IMR-90 (cell line): ENCODE data around the gene SLC9A9. TPM values are rescaled to one million over a fixed set of nuclear protein-coding genes. Genes with fewer than 3 reads are reported as not detected.

ENCODE experiments used
- ATAC-seq: fragments of 200-7000 bp; cut with Tn5 transposase; 2 replicates; pipeline ENCODE4 v1.9.1; 2020; ENCODE audit warnings: low read depth, mild to moderate bottlenecking, moderate library complexity
- BruUV-seq: library from RNA; stranded (reverse); fragments of 400-500 nt; replicated peaks from 2 replicates; lab custom pipeline; 2021; lab: Mats Ljungman, UMichigan
- CTCF ChIA-PET: fragments of 300-600 bp; formaldehyde crosslinking; extraction: SDS; loops from one replicate; lab custom pipeline; 2021; ENCODE audit warnings: antibody characterized with exemption; lab: Yijun Ruan, JAX
- POLR2A ChIA-PET: fragments of 300-600 bp; sonication (Branson Sonifier 250); formaldehyde crosslinking; loops from one replicate; lab custom pipeline; 2022; ENCODE audit warnings: antibody characterized with exemption; ENCODE audit not compliant: unreplicated experiment; lab: Charles Lee
- DNase-seq: peaks from one replicate; pipeline ENCODE4 v3.0.0; 2013
- H2AFZ ChIP-seq: replicated peaks from 2 replicates; pipeline ENCODE3; 2013; ENCODE audit warnings: low read length, mild to moderate bottlenecking; ENCODE audit not compliant: poor library complexity
- H2AK5ac ChIP-seq: 2 replicates; pipeline ENCODE4 v1.6.1; 2013; ENCODE audit warnings: low read depth, low read length, inconsistent platforms
- H2AK9ac ChIP-seq: replicated peaks from 2 replicates; pipeline ENCODE3; 2013; ENCODE audit warnings: mild to moderate bottlenecking, low read depth, low read length, moderate library complexity; ENCODE audit not compliant: poor library complexity
- H2BK120ac ChIP-seq: 2 replicates; pipeline ENCODE4 v1.6.1; 2013; ENCODE audit warnings: low read depth, low read length, inconsistent platforms
- H2BK15ac ChIP-seq: 3 replicates; pipeline ENCODE4 v1.6.1; 2013; ENCODE audit warnings: low read depth, low read length, inconsistent platforms
- H2BK20ac ChIP-seq: 2 replicates; pipeline ENCODE4 v1.6.1; 2013; ENCODE audit warnings: low read depth, mild to moderate bottlenecking, inconsistent platforms, low read length, moderate library complexity
- H2BK5ac ChIP-seq: 2 replicates; pipeline ENCODE4 v1.6.1; 2013; ENCODE audit warnings: mild to moderate bottlenecking, low read depth, low read length, inconsistent platforms; ENCODE audit not compliant: poor library complexity, severe bottlenecking
- H3K14ac ChIP-seq: replicated peaks from 2 replicates; pipeline ENCODE4 v1.6.1; 2013; ENCODE audit warnings: low read depth, low read length, inconsistent platforms
- H3K18ac ChIP-seq: 2 replicates; pipeline ENCODE4 v1.6.1; 2013; ENCODE audit warnings: low read depth, low read length, control low read depth
- H3K23ac ChIP-seq: 2 replicates; pipeline ENCODE4 v1.6.1; 2013; ENCODE audit warnings: low read depth, low read length, inconsistent platforms
- H3K27ac ChIP-seq: 2 replicates; pipeline ENCODE4 v1.5.1; 2013; ENCODE audit warnings: mild to moderate bottlenecking, control low read depth, low read length; ENCODE audit not compliant: insufficient read depth
- H3K27me3 ChIP-seq: 2 replicates; pipeline ENCODE4 v1.6.1; 2013; ENCODE audit warnings: low read length; ENCODE audit not compliant: control insufficient read depth, insufficient read depth
- H3K36me3 ChIP-seq: 2 replicates; pipeline ENCODE4 v1.6.1; 2013; ENCODE audit warnings: low read length, mixed read lengths; ENCODE audit not compliant: control insufficient read depth, insufficient read depth
- H3K4ac ChIP-seq: 2 replicates; pipeline ENCODE4 v1.6.1; 2013; ENCODE audit warnings: low read depth, low read length, inconsistent platforms
- H3K4me1 ChIP-seq: 2 replicates; pipeline ENCODE4 v1.6.1; 2013; ENCODE audit warnings: low read length, mixed read lengths; ENCODE audit not compliant: control insufficient read depth, insufficient read depth
- H3K4me2 ChIP-seq: 2 replicates; pipeline ENCODE4 v1.6.1; 2013; ENCODE audit warnings: low read depth, mild to moderate bottlenecking, control low read depth, low read length, moderate library complexity
- H3K4me3 ChIP-seq: 2 replicates; pipeline ENCODE4 v1.5.1; 2013; ENCODE audit warnings: low read depth, mild to moderate bottlenecking, control low read depth, low read length, moderate library complexity; ENCODE audit not compliant: insufficient read depth
- H3K56ac ChIP-seq: 2 replicates; pipeline ENCODE4 v1.6.1; 2013; ENCODE audit warnings: low read length, inconsistent platforms; ENCODE audit not compliant: insufficient read depth; ENCODE audit errors: extremely low read depth
- H3K79me1 ChIP-seq, 2 experiments: 2 replicates each; pipeline ENCODE4 v1.6.1; 2013; ENCODE audit warnings: low read length in 2 of 2, inconsistent platforms in 1 of 2, low read depth in 1 of 2
- H3K9ac ChIP-seq: 2 replicates; pipeline ENCODE4 v1.6.1; 2013; ENCODE audit warnings: low read depth, low read length, control low read depth
- H3K9me1 ChIP-seq: 2 replicates; pipeline ENCODE4 v1.6.1; 2013; ENCODE audit warnings: low read length, inconsistent platforms; ENCODE audit not compliant: insufficient read depth
- H3K9me3 ChIP-seq: 2 replicates; pipeline ENCODE4 v1.6.1; 2013; ENCODE audit warnings: low read length; ENCODE audit not compliant: control insufficient read depth, insufficient read depth
- H4K20me1 ChIP-seq: 2 replicates; pipeline ENCODE4 v1.6.1; 2013; ENCODE audit warnings: low read length, inconsistent platforms; ENCODE audit not compliant: insufficient read depth
- H4K5ac ChIP-seq: 2 replicates; pipeline ENCODE4 v1.6.1; 2013; ENCODE audit warnings: mild to moderate bottlenecking, low read depth, low read length, control low read depth
- H4K8ac ChIP-seq, 2 experiments: 2 replicates each; pipeline ENCODE4 v1.6.1; 2013; ENCODE audit warnings: low read depth in 2 of 2, low read length in 2 of 2, control low read depth in 1 of 2, inconsistent platforms in 1 of 2
- H4K91ac ChIP-seq: 2 replicates; pipeline ENCODE4 v1.6.1; 2013; ENCODE audit warnings: low read depth, low read length, inconsistent platforms; ENCODE audit not compliant: insufficient read depth
- ELK1 ChIP-seq: fragments of 150-350 bp; IDR thresholded peaks from 2 replicates; pipeline ENCODE4 v1.6.1; 2016; ENCODE audit warnings: low read depth, mild to moderate bottlenecking, low read length, moderate library complexity, borderline replicate concordance
- MAFK ChIP-seq: IDR thresholded peaks from 2 replicates; pipeline ENCODE4 v1.6.1; 2012; ENCODE audit warnings: low read depth, low read length, improper control_type of control experiment
- WGBS, 2 experiments: methylation state at CpG; one replicate each; pipeline versions ENCODE4 v1.1.5 to v1.1.7; 2013; ENCODE audit warnings: missing lambda C conversion rate in 2 of 2; ENCODE audit not compliant: insufficient read length in 1 of 2; ENCODE audit errors: extremely low coverage in 2 of 2; 5-methylcytosine and 5-hydroxymethylcytosine counted together
- dilution Hi-C: fragments of 300-500 bp; cut with HindIII; formaldehyde crosslinking; loops from one replicate; pipeline ENCODE4 v1.14.3; 2018; ENCODE audit warnings: low sequenced_read_pairs; ENCODE audit not compliant: unreplicated experiment
- in situ Hi-C: fragments of 300-500 bp; cut with MboI; formaldehyde crosslinking; loops from 3 replicates; pipeline ENCODE4 v1.14.3; 2019; ENCODE audit warnings: low sequenced_read_pairs, inconsistent platforms, mixed read lengths
- intact Hi-C: fragments of 100-400 bp; cut with micrococcal nuclease; formaldehyde crosslinking; loops from 2 replicates; pipeline ENCODE4 v1.10.0; 2022
- polyA plus RNA-seq, 3 experiments: library from polyadenylated mRNA; depleted of rRNA; stranded (reverse); fragments of >200 nt; gene quantifications; 2 replicates each; pipeline ENCODE4 v1.2.3, GENCODE V29; 2012; ENCODE audit warnings: low replicate concordance in 1 of 3
- total RNA-seq: library from RNA; depleted of rRNA; stranded (reverse); fragments of >200 nt; gene quantifications from 2 replicates; pipeline ENCODE4 v1.2.3, GENCODE V29; 2012

SLC9A9 gene
- total and polyA plus RNA-seq, 2 of the 4 experiments (the other 2 are of a cell fraction) = 1.4 to 2.3 TPM

GRCh38 chr3:143771939-143772338 lies 76.3 kb downstream of the SLC9A9 start:
- no peak overlapping the region for H3K23ac ChIP-seq
- H3K14ac ChIP-seq = no peak overlapping the region
- ChIA-PET CTCF (no interaction called here), POLR2A (no interaction called here)
- H3K27me3 ChIP-seq = no peaks in the 10 kb centered on the region
- no peak overlapping the region for H2AFZ ChIP-seq
- no peak overlapping the region for H2BK120ac ChIP-seq
- TF ChIP-seq MAFK = no peak
- TF ChIP-seq ELK1 = no peak
- no peak overlapping the region for H2AK5ac ChIP-seq
- in situ Hi-C loops (loop anchor here (10.0 kb wide), 1 partner anchor 183 kb away; no protein-coding TSS in a partner anchor), intact Hi-C loops (no loop called here), dilution Hi-C loops (no loop called here)
- ATAC-seq = no peak
- no peaks in the 10 kb centered on the region; the same call in 1 of the 2 replicates for H3K4me1 ChIP-seq
- no peak overlapping the region for H3K9ac ChIP-seq
- no peak overlapping the region for H3K18ac ChIP-seq
- WGBS, 2 experiments = 80% methylated on average over 1 of the region's 5 CpGs; no CpG with 5 or more reads in 1 of the 2 experiments
- no peak overlapping the region for H4K91ac ChIP-seq
- no peaks in the 10 kb centered on the region for H3K9me3 ChIP-seq
- H2BK5ac ChIP-seq = no peak overlapping the region
- no peaks in the 10 kb centered on the region for H3K9me1 ChIP-seq
- H4K8ac ChIP-seq = no peak overlapping the region
- no peak overlapping the region for H2BK20ac ChIP-seq
- BruUV-seq = no TSS peak
- no peak overlapping the region for H3K4me3 ChIP-seq
- no peak overlapping the region for H4K5ac ChIP-seq
- H4K20me1 ChIP-seq = no peaks in the 10 kb centered on the region
- H3K4ac ChIP-seq = no peak overlapping the region
- no peaks in the 10 kb centered on the region for H3K36me3 ChIP-seq
- H3K4me2 ChIP-seq = no peak overlapping the region
- no peak overlapping the region for H2BK15ac ChIP-seq
- no peak for DNase-seq
- H3K56ac ChIP-seq = no peak overlapping the region
- no peaks in the 10 kb centered on the region for H3K79me1 ChIP-seq
- no peak overlapping the region for H3K27ac ChIP-seq
- no peak overlapping the region for H2AK9ac ChIP-seq
